Effector memory CD8-positive, alpha-beta T cell (primary cell): ENCODE data around the gene IGF2.

Source experiments
- ATAC-seq: fragments of 150-1000 bp; cut with Tn5 transposase; replicated peaks from 2 replicates; pipeline ENCODE4 v1.10.0; 2021; ENCODE audit warnings: mild to moderate bottlenecking, moderate library complexity
- DNase-seq, 3 experiments: peaks; one replicate each; pipeline ENCODE4 v3.0.0; 2021
- H3K27ac Mint-ChIP-seq, 2 donors: one replicate each; pipeline ENCODE4 v1.8.0; 2022; ENCODE audit warnings: mild to moderate bottlenecking in 2 of 2, mixed read lengths in 2 of 2, moderate library complexity in 2 of 2
- H3K27me3 Mint-ChIP-seq, 2 donors: one replicate each; pipeline ENCODE4 v1.8.0; 2022; ENCODE audit warnings: mixed read lengths in 2 of 2
- H3K36me3 Mint-ChIP-seq: one replicate; pipeline ENCODE4 v1.8.0; 2022; ENCODE audit warnings: mild to moderate bottlenecking, moderate library complexity, mixed read lengths; ENCODE audit not compliant: insufficient read depth
- H3K4me1 Mint-ChIP-seq, 2 donors: one replicate each; pipeline ENCODE4 v1.8.0; 2022; ENCODE audit warnings: low read depth in 2 of 2, mixed read lengths in 2 of 2
- H3K4me3 Mint-ChIP-seq, 2 donors: one replicate each; pipeline ENCODE4 v1.8.0; 2022; ENCODE audit warnings: mild to moderate bottlenecking in 2 of 2, mixed read lengths in 2 of 2, moderate library complexity in 2 of 2
- H3K9me3 Mint-ChIP-seq, 2 donors: one replicate each; pipeline ENCODE4 v1.8.0; 2022; ENCODE audit warnings: mixed read lengths in 2 of 2

IGF2 gene

GRCh38 chr11:2110521-2110920, 28.7 kb downstream of the IGF2 start:
- H3K27me3 Mint-ChIP-seq: peaks cover 24 to 25% of the 10 kb centered on the region in 2 donors
- H3K9me3 Mint-ChIP-seq: no peaks in the 10 kb centered on the region
- no peak for ATAC-seq

DNA sequence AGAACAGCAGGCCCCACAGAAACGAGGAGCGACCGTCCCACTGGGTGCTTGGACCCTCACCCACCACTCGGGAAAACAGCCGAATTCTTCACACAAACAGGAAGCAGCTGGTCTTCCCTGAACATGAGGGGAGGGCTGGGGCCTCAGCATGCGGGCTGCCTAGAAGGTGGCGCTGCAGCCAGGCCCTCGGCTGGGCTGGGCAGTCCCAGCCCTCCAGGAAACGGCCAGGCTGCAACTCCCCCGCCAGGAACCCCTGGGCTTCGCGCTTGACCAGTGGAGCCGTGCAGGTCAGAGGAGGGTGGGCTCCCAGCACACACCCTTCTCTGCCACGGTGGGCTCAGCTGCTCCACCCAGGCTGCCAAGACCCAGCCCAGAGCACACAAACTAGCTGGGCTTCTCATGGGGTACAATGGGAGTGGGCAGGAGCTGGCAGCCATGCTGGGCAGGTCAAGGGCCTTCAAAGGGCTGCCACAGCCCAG, 29.6 kb downstream of the IGF2 start:
- peaks cover 3% of the 10 kb centered on the region for H3K36me3 Mint-ChIP-seq
- peaks cover 21 to 25% of the 10 kb centered on the region in 2 donors for H3K27me3 Mint-ChIP-seq
- H3K4me1 Mint-ChIP-seq: no peaks in the 10 kb centered on the region
- DNase-seq (no peak), ATAC-seq (no peak)
- no peaks in the 10 kb centered on the region for H3K9me3 Mint-ChIP-seq
- no peak overlapping the region for H3K27ac Mint-ChIP-seq
- H3K4me3 Mint-ChIP-seq: no peak overlapping the region

More at GRCh38 chr11:2110521-2110920, 28.7 kb downstream of the IGF2 start:
- DNase-seq: no peak
- H3K4me3 Mint-ChIP-seq: no peak overlapping the region
- no peak overlapping the region for H3K27ac Mint-ChIP-seq
- no peaks in the 10 kb centered on the region for H3K4me1 Mint-ChIP-seq
- peaks cover 3% of the 10 kb centered on the region for H3K36me3 Mint-ChIP-seq

GRCh38 chr11:2108675-2109491, 30.3 kb downstream of the IGF2 start:
- ATAC-seq (no peak), DNase-seq (no peak)
- Mint-ChIP-seq H3K9me3 (no peaks in the 10 kb centered on the region), H3K27me3 (peaks cover 18 to 21% of the 10 kb centered on the region in 2 donors), H3K4me1 (no peaks in the 10 kb centered on the region), H3K27ac (no peak overlapping the region), H3K36me3 (peaks cover 3% of the 10 kb centered on the region), H3K4me3 (no peak overlapping the region)

- ATAC-seq (no peak), DNase-seq (no peak)
- Mint-ChIP-seq H3K27ac (no peak overlapping the region), H3K4me3 (no peak overlapping the region), H3K36me3 (peaks cover 3% of the 10 kb centered on the region), H3K4me1 (no peaks in the 10 kb centered on the region), H3K27me3 (peaks cover 10 to 17% of the 10 kb centered on the region in 2 donors), H3K9me3 (no peaks in the 10 kb centered on the region)
Measured at GRCh38 chr11:2107941-2108630, 31.1 kb downstream of the IGF2 start.

DNA sequence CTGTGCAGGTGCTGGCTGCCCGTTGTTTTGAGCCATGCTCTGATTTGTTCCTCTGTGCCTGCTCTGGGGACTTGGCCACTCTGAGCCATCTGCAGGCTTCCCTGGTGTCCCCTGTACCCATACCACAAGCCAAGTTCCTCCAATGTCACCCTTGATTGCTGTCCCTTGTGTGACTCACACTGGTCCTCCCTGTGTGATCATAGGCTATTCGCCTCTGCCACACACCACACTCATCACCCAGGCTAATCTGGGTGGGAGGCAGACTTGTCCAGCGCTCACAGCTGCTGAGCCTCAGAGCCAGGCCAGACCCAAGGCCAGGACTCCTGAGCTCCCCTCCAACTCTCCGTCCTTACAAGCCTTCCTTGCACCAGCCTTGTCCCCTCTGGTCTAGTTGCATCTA, 31.7 kb downstream of the IGF2 start:
- H3K4me1 Mint-ChIP-seq: no peaks in the 10 kb centered on the region
- H3K27ac Mint-ChIP-seq: no peak overlapping the region

DNA sequence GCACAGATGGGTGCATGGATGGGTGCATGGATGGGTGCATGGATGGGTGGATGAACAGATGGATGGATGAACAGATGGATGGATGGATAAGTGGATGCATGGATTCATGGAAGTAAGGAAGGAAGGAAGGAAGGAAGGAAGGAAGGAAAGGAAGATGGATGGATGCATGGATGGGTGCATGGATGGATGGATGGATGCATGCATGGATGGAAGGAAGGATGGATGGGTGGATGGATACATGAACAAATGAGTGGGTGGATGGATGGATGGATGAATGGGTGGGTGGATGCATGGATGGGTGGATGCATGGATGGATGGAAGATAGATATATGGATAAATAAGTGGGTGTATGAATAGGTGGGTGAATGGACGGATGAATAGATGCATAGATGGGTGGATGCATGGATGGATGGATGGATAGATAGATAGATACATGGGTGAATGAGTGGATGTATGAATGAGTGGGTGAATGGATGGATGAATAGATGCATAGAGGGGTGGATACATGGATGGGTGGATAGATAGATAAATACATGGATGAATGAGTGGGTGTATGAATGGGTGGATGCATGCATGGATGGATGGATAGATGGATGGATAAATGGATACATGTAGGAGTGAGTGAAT, 32.5 kb downstream of the IGF2 start:
- H3K27ac Mint-ChIP-seq: no peak overlapping the region
- no peaks in the 10 kb centered on the region for H3K4me1 Mint-ChIP-seq
- H3K27me3 Mint-ChIP-seq: peaks cover 14 to 29% of the 10 kb centered on the region in 2 donors

More for the DNA sequence above, 31.7 kb downstream of the IGF2 start:
- no peak for ATAC-seq
- H3K27me3 Mint-ChIP-seq: peaks cover 7 to 21% of the 10 kb centered on the region in 2 donors
- H3K9me3 Mint-ChIP-seq: no peaks in the 10 kb centered on the region
- peaks cover 3% of the 10 kb centered on the region for H3K36me3 Mint-ChIP-seq
- no peak overlapping the region for H3K4me3 Mint-ChIP-seq
- no peak for DNase-seq

DNA sequence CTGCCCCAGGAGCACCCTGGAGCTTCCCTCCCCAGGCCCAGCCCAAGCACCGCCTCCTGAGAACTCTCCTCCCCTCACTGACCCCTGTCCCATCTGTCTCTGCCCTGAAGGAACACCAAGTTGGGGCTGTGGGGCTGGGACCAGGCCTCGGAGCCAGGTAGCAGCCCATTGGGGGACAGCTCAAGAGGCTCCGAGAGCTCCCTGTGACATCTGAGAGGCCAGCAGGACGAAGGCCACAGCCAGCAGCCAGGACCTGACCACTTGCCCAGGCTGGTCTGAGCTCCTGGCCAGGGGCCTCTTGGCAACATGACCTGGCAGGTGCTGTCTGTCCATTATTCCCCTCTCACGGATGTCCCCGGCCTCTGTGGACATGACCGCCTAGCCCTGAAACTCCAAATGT, 33.7 kb downstream of the IGF2 start:
- Mint-ChIP-seq H3K36me3 (no peaks in the 10 kb centered on the region), H3K9me3 (no peaks in the 10 kb centered on the region), H3K4me3 (no peak overlapping the region), H3K27me3 (peaks cover 18 to 33% of the 10 kb centered on the region in 2 donors), H3K4me1 (no peaks in the 10 kb centered on the region), H3K27ac (no peak overlapping the region)
- DNase-seq: no peak
- no peak for ATAC-seq

More for the DNA sequence above, 32.5 kb downstream of the IGF2 start:
- Mint-ChIP-seq H3K4me3 (no peak overlapping the region), H3K9me3 (no peaks in the 10 kb centered on the region), H3K36me3 (peaks cover 2% of the 10 kb centered on the region)
- DNase-seq (no peak), ATAC-seq (no peak)

DNA sequence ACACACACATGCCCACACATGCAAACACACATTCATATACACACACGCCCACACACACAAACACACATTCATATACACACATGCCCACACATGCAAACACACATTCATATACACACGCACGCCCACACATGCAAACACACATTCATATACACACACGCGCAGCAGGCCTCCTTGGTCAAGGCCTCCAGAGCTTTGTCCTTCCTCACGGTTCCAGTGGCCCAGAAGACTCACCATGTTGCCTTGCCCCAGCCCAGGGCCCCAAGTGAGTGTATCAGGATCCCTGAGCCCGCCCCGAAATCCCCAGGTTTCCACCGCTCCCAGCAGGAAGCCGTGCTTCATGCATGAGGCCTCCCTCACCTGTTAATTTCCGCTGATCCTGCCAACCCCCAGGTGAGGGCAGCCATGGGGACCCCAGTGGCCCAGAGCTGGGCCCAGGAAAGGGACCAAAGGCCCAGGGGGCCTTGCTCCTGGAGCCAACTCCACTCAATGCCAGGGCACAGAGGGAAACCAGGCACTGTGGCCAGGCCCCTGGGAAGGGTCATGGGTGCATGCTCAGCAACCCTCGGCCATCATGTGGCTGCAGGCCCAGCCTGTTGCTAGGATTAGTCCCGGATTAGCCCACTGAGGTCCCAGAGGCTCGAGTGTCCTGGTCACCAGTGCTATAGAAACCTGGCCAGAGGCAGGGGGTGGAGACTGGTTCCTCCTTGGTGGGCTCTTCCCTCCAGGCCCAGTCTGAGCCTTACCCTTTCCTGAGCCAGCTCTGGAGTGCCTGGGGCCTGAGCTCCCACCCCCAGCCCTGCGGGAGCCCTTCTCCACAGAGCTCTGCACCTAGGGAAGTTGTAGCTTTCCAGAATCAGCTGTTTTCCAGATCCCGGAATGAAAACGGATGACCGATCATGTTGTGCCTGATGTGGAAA, 34.4 kb downstream of the IGF2 start:
- Mint-ChIP-seq H3K4me1 (peaks cover 0 to 3% of the 10 kb centered on the region in 2 donors), H3K9me3 (no peaks in the 10 kb centered on the region), H3K4me3 (no peak overlapping the region)

DNA sequence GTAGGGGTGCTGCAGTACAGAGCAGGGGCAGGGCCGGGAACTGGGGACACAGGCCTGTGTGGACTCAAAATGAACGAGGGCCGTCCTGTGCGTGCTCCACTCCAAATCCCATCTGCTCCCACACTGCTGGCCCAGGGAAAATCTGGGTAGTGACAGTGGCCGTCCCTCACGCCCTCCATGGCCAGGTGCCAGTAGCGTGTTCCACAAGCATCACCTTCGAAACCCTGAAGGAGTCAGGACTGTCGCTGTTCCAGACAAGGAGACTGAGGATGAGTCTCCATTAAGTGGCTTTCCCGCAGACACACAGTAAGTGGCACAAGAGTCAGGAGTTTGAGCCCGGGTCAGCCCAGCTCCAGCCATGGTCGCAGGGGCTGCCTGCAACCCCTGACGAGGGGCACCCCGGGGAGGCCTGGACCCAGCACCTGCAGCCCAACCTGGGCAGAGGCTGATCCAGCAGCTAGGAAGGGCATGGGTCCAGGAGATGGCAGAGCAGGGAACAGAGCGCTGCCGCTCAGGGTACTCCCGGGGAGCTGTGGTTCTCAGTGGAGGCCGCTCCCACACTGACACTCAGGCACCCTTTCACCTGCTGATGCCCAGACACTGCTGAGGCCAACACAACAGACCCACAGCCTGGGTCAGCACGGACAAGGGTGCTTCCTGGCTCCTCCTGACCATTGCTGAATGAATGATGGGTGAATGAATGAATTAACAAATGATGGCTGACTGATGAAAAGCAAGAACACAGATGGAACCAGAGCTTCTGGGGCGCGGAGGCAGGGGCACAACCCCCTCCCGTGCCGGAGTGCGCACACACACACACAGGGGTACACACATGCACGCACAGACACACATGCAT, 35.3 kb downstream of the IGF2 start:
- Mint-ChIP-seq H3K4me3 (no peak overlapping the region), H3K27ac (no peak overlapping the region), H3K9me3 (no peaks in the 10 kb centered on the region), H3K27me3 (peaks cover 18 to 45% of the 10 kb centered on the region in 2 donors), H3K36me3 (no peaks in the 10 kb centered on the region), H3K4me1 (peaks cover 0 to 3% of the 10 kb centered on the region in 2 donors)
- ATAC-seq (no peak), DNase-seq (no peak)

More for the DNA sequence above, 34.4 kb downstream of the IGF2 start:
- Mint-ChIP-seq H3K27me3 (peaks cover 13 to 36% of the 10 kb centered on the region in 2 donors), H3K36me3 (no peaks in the 10 kb centered on the region), H3K27ac (no peak overlapping the region)
- DNase-seq (no peak), ATAC-seq (no peak)

- peaks cover 18 to 54% of the 10 kb centered on the region in 2 donors for H3K27me3 Mint-ChIP-seq
Measured at GRCh38 chr11:2102883-2103213, 36.3 kb downstream of the IGF2 start.

DNA sequence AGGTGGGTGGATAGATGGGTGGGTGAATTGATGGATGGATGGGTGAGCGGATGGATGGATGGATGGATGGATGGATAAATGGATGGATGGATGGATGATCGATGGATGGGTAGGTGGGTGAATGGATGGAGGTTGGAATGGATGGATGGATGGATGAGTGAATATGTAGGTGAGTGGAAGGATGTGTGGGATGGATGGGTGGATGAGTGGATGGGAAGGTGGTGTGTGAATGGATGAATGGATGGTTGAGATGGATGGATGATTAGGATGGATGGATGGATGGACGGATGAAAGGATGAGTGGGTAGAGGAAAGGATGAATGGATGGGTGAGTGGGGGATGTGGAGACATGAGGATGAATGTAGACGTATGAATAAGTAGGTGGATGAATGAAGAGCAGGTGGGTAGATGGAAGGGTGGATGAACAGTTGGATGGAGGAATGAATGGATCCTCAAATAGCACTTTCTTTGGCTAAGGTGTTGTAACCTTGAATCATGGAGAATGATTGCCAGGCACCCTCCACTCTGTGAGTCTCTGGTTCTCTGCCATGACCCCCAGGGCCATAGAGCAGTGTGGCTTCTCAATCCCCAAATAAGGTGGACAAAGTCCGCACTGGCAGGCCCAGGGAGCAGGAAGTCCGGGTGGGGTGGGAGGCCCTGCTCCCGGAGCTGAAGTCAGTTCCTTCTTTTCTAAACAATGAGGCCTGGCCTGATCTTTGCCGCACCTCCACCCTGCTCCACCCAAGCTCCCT, 36.9 kb downstream of the IGF2 start:
- ATAC-seq (no peak), DNase-seq (no peak)
- Mint-ChIP-seq H3K27ac (no peak overlapping the region), H3K9me3 (no peaks in the 10 kb centered on the region), H3K36me3 (no peaks in the 10 kb centered on the region), H3K27me3 (peaks cover 18 to 54% of the 10 kb centered on the region in 2 donors), H3K4me1 (peaks cover 0 to 3% of the 10 kb centered on the region in 2 donors), H3K4me3 (no peak overlapping the region)

More at GRCh38 chr11:2102883-2103213, 36.3 kb downstream of the IGF2 start:
- DNase-seq: no peak
- Mint-ChIP-seq H3K4me3 (no peak overlapping the region), H3K27ac (no peak overlapping the region), H3K36me3 (no peaks in the 10 kb centered on the region), H3K9me3 (no peaks in the 10 kb centered on the region), H3K4me1 (peaks cover 0 to 3% of the 10 kb centered on the region in 2 donors)
- no peak for ATAC-seq
